ENCODE measurements around the gene MROH7.

The MROH7 gene

DNA sequence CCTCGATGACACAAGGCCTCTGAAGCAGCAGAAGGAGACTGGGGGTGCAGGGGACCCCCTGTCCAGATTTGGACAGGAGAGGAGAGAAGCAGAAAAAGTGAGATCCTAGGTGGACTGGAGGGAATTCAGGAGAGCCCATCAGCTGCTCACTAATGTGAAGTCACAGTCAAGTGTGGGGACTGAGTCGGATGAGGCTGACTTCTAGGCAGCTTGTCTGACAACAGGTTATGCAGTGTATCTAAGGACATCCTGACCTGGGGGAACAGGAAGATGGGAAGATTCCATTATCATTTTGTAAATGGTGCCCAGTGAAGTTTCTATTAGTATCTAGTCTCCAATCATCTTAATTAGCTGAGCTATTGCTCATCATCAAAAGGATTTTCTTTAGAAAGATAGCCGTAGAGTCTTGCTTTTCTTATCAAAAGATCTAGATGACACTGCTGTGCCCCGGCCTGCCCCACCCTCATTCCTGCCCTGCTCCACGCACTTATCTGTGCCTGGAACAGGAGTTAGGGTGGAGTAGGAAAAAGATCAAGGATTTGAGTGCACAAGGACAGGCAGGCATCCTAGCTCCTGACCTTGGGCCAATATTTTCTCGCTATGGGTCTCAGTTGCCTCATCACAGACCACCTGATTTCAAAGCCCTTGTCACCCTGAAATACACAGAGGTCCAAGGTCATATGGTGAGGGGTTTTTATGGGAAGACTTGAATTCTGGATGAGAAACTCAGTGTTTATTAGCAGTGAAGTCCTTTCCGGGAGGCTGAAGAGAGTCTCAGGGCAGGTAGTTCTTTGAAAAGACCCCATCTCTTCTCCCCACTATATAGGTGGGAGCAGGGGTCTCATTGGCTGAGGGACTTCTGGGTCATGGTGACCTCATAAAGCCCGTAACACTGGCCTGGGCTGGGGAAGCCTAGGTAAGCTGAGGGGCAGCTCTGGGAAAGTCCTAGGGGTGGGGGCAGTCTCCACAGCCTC is at the start of gene MROH7:
TSS of gene MROH7 (plus strand) at position 924 of the 974 bp plus-strand sequence. CDS start 11,141 bp downstream, outside the sequence.
- DNase-seq (ENCODE audit: low read depth in 2 of 2) = no peak

DNA sequence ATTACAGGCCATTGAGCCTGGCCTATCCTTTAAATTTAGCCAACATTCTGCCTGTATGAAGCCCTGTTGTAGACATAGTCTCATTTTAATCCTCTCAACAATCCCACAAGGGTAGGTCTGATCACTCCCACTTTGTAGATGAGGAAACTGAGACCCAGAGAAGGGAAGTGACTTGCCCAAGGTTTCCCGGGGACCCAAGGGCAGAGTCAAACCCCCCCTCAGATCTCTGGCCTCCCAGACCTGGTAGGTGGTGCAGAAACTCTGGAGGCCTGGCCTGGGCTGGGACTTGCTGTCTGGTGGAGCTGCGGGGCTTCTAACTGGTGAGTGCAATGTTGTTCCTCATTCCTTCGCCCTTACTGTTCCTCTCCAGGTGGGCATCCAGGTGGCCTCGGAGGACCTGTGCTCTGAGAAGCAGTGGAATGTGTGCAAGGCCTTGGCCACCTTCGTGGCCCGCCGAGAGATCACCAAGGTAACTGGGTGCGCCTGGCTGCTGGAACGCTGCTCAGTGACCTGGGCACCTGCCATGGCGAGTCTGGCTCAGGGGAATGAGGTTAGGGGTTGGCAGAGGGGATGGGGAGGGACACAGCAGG is 47.9 kb upstream of the MROH7 start:
- no peak for DNase-seq (ENCODE audit: low read depth in 2 of 2)

DNA sequence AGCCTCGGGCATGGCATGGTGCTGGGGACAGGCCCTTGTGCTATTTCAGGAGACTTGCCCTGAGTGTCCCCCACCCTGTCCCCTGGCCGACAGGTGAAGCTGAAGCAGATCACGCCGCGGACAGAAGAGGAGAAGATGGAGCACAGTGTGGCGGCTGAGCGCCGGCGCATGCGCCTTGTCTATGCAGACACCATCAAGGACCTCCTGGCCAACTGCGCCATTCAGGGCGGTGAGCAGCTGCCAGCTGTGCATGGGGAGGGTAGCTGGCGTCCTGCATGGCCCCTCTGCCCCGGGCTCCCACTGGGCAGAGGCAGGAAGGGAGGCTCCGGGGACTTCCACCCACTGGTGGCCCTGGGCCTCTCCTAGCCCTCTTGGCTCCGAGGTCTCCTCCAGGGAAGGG is 47.1 kb upstream of the MROH7 start:
- no peak for DNase-seq (ENCODE audit: low read depth in 2 of 2)

DNA sequence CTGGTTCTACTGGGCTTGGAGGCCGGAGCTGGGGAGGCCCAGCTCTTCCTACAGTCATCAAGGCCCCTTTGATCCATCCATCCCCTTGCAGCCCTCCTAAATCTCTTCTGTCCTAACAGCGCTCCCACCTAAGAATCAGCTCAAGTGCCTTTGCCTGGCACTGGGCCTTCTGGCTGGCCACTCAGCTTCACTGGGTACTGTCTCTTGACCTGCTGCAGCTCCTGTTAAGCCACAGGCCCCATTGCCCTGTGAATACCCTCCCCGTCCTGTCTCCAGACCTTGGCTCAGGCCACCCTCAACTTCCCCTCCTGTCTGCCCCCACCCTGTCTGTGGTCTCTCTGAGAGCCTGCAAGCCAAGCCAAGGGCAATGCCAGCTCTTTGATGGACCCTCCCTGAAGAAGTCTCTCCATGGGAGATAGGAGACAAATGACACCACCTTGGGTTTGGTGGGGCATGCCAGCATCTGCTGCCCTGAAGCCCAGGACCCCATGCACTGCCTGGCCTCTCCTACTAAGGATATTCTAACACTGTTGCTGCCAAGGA is 45.6 kb upstream of the MROH7 start:
- DNase-seq (ENCODE audit: low read depth in 2 of 2) = no peak

DNA sequence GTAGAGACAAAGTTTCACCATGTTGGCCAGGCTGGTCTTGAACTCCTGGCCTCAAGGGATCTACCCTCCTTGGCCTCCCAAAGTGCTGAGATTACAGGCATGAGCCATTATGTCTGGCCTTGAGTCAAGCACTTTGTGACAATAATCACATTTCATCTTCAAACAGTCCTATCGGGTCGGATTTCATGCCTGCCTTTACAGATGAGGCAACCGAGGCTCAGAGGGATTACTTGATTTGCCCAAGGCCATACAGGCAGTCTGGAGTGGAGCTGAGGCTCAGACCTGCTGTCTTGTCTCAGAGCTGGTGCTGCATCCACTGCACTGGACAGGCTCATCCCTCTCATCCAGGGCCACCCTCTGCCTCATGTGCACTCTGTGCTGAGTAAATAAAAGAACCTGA is 44.8 kb upstream of the MROH7 start:
- DNase-seq (ENCODE audit: low read depth in 2 of 2) = no peak

DNA sequence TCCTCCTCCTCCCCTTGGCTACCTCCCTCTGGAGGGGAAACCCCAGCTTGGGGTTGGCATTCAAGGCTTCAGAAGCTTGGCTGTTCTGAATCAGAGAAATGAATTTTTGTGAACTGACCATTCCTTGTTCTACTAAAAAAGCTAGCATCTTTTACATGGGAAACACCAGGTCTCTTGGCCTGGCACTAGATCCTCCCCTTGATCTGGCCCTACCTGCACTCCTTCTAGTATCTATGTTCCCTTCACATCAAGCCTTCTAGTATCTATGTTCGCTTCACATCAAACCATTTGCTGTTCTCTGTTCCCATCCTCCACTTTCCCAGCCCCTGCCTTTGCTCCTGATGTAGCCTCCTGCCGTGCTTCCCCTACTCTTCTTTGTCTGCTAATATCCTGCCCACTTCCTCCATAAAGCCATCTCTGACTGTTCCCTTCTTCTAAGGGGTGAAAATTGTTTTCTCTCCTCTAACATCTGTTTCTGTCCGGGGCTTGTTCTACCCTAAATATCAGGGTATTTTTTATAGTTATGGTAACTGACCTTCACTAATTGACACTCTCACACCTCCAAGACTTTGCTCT is 44.0 kb upstream of the MROH7 start:
- no peak for DNase-seq (ENCODE audit: low read depth in 2 of 2)

DNA sequence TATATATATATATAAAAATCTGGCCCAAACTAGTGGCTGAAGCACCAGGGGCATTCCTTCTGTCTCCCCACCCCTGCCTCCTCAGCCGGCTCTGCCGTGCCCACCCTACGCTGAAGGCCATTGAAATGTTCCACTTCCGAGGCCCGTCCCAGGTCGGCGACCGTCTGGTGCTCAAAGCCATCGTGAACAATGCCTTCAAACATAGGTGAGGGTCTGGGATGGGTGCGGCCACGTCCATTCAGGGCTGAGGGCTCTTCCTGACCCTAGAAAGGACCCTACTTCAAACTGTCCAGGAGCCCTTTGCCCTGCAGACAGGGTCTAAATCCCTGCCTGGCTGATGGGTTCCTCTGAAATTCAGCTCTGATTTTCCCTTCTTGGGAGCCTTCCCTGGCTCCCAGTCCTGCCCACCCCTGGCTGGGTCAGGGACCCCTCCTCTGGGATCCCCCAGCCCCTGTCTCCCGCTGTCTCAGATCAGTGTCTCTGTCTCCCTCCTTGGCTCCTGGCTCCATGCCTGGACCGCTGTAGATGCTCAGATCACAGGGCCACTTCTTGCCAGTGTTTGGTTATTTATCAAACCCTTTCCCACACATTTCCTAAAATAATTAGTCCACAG is 42.3 kb upstream of the MROH7 start:
- no peak for DNase-seq (ENCODE audit: low read depth in 2 of 2)

DNA sequence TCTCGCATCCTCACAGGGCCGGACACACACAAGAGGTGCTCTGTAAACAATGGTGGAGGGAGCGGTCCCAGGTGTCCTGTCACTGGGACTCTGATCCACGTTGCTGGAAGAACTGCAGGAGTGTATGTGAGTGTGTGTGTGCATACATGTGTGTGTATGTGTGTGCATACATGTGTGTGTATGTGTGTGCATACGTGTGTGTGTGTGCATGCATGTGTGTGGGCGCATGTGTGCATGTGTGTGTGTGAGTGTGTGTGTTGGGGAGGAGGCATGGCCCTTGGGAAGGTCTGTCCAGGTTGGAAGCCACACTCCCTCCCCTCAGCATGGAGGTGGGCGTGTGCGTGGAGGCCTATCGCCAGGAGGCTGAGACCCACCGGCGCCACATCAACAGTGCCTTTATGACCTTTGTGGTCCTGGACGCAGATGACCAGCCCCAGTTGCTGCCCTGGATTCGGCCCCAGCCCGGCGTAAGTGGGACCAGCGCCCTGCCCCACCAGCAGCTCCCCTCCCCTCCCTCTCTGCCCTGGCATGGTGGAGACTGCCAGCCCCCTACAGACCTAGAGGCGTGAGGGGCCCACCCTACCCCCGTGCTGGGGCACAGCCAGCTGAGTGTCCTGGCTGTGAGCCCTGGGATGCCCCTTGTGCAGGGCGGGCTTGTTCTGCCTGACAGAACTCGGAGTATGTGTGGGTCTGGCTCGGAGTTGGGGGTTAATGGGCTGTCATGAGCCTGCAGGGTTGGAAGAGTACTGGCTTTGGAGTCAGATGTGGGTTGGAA is 40.5 kb upstream of the MROH7 start:
- no peak for DNase-seq (ENCODE audit: low read depth in 2 of 2)

DNA sequence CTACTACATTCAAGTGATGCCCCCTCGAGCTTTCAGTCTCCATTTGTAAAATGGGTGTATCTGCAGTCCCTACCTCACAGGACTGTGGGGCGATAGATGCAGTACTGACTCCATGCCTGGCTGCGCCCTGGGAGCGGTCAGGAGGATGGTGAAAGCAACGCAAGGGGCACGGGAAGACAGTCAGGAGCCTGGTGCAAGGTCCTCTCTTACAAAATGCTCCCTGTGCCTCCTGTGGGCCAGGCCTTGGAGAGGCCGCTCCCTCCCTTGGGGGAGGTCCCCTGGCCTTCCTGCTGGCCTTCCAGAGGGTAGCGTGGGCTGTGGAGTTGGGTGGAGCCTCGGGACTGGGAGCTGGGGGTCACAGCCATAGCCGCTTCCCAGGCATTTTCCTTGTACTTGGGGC is 39.9 kb upstream of the MROH7 start:
- DNase-seq (ENCODE audit: low read depth in 2 of 2) = no peak

DNA sequence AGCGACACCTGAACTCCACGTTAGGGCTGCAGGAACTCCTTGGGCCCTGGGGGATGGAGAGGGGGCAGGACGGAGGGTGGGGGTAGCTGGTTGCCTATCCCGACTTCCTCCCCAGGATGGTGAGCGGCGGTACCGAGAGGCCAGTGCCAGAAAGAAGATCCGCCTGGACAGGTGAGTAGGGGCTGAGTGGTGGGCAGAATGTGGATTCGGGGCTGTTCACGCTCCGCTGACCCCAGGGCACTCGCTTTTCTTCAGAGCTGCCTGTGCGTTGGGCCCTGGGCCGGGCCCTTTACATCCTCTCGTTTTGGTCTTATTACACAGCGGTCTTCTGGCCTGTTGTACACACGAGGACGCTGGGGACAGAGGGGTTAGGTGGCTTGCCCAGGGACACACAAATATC is 39.0 kb upstream of the MROH7 start:
- DNase-seq (ENCODE audit: low read depth in 2 of 2) = no peak

DNA sequence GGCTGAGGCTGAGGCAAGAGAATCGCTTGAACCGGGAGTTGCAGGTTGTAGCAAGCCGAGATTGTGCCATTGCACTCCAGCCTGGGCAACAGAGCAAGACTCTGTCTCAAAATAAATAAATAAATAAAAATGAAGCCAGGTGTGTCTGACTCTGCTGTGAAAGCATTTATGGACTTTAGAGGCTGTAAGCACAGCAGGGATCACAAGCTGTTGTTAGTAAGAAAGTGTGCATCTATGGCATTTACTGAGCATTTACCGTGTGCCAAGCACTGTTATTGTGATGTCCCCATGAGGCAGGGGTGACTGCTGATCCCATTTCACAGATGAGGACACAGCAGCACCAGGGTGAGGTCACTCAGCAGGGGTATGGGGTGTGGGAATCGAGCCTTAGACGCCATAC is 38.3 kb upstream of the MROH7 start:
- no peak for DNase-seq (ENCODE audit: low read depth in 2 of 2)

DNA sequence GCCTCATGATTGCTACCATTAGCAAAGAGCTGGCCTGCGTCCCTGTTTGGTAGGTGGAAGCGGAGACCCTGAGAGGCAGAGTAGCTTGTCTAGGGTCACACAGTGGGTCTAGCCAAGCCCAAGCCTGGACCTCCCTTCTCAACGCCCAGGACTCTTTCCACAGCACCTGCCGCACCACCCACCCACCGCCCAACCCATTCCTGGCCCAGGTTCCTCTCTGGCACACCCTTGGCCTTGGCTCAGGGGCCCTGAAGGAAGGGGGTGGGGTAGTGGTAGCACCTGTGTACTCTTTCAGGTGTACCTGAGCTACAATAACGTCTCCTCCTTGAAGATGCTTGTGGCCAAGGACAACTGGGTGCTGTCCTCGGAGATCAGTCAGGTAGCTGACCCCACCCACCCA is 37.5 kb upstream of the MROH7 start:
- DNase-seq (ENCODE audit: low read depth in 2 of 2) = no peak

DNA sequence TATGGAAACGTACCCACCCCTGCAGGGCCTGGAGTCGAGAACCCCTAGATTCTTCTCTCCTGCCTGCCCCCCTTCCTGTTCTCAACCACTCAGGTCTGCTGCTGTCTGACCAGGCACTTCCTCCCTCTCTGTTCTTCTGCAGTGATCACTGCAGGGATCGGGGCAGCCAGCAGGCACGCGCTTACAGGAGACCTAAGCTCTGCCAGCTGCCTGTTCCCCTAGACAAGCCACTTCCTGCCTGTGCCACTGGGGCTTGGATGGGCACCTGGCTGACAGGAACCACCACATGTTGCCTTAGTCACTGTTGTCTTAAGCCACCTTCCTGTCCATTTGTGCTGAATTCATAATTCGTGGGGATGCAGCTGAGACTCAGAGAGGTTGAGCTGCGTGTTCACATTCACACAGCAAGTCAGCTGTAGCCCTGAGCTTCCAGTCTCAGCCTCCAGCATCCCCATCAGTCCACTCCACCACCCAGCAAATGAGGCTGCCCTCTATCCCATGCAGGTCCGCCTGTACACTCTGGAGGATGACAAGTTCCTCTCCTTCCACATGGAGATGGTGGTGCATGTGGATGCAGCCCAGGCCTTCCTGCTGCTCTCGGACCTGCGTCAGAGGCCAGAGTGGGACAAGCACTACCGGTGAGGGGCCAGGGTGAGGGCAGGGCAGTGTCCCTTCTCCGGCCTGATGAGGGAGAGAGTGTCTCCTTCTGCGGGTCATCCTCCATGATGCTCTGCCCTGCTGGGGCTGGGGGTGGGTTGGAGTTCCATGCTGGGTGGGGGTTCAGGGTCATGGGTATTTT is 36.8 kb upstream of the MROH7 start:
- DNase-seq (ENCODE audit: low read depth in 2 of 2) = no peak

DNA sequence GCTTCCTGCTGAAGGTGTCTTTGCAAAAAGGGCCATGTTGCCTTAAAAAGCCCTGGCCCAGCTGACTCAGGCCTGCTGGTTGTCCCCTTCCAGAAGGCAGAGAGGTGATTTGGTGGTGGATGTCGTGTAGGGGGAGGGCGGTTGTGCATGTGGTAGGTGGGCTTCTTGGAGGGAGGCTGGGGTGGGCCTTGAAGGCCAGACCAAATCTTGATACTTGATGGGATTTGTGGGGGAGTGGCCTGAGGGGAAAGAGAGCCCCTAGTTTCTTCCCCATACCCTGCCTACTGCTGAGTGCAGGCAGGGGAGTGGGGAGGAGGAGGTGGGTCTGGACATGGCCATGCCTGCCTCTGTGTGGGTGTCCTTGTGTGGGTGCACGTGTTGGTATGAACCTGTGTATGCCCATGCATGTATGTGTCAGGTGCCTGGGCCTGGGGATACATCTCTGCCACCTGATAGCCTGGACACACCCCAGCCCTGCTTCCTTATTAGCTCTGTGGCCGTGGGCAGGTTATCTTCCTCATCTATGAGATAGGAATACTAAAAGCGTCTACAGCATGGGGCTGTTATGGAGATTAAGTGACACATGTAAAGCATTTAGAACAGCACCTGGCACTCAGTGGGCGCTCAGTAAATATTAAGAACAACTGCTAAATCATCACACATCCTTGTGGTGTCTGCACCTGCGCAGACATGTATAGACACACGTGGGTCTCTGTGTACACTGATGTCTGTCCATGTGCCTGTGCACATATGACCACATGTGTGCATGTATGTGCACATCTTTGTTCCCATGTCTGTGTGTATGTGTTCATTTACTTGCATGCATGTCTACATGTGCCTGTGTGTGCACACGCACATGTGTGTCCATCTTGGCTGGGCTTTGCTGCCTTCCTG is 35.2 kb upstream of the MROH7 start:
- DNase-seq (ENCODE audit: low read depth in 2 of 2) = no peak

DNA sequence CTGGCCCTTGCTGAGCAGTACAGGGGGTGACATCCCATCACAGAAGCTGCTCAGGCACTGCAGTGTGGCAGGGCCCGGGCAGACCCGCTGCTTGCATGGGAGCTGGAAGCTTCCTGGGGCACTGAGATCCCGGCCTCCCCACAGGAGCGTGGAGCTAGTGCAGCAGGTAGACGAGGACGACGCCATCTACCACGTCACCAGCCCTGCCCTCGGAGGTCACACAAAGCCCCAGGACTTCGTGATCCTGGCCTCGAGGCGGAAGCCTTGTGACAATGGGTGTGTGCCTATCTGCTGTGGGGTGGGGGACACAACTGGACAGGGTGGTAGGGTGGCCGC is 34.6 kb upstream of the MROH7 start:
- DNase-seq (ENCODE audit: low read depth in 2 of 2) = no peak

DNA sequence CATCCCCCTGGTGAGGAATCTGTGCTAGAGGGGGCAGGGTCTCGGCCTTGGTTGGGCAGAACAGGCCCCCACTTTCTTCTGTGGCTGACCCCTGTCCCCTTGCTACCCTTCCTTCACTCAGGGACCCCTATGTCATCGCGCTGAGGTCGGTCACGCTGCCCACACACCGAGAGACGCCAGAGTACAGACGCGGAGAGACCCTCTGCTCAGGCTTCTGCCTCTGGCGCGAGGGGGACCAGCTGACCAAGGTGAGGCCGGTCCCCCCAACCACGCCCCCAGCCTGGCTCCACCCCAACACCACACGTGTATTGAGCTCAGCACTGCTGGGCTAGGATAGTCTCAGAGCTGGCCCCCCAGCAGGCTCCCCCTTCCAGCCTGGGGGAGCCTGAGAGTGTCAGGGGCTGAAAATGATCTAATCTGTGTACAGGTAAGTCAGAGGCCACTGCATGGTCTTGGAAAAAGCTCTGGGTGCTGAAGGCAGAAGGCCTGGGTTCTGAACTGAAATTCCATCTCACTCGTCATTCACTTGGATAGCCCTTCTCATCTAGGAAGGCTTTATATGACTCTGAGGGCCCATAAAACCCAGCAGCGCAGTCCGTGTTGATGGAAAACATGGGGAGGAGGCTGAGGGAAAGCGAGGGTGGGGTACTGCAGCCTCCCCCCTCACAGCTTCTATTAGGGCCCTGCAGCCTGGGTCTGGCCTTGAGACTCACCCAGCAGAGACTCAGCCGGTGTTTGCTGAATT is 33.6 kb upstream of the MROH7 start:
- no peak for DNase-seq (ENCODE audit: low read depth in 2 of 2)

DNA sequence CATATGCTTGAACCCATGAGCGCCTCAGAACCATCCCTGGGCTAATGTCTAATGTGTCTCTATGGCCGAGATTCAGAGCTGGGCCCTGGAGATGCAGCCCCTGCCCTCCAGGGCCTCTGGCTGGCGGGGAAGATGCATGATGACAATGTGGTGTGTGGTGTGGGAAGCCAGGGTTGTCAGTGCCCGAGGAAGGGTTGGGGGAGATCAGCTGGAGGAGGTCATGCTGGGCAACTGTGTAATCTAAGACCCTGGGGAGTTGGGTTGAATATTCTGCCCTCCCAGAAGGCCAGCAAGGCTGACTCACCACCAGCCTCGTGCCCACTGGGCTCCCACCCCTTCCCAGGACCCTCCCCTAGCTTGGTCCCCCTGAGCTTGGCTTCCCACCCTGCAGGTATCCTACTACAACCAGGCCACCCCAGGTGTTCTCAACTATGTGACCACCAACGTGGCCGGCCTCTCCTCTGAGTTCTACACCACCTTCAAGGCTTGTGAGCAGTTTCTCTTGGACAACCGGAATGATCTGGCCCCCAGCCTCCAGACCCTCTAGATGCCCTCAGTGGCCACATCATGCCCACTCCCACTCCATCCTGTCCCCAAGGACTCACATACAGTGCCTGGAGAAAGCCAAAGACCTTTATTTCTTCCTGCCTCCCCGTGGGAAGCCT is 32.9 kb upstream of the MROH7 start:
- no peak for DNase-seq (ENCODE audit: low read depth in 2 of 2)

DNA sequence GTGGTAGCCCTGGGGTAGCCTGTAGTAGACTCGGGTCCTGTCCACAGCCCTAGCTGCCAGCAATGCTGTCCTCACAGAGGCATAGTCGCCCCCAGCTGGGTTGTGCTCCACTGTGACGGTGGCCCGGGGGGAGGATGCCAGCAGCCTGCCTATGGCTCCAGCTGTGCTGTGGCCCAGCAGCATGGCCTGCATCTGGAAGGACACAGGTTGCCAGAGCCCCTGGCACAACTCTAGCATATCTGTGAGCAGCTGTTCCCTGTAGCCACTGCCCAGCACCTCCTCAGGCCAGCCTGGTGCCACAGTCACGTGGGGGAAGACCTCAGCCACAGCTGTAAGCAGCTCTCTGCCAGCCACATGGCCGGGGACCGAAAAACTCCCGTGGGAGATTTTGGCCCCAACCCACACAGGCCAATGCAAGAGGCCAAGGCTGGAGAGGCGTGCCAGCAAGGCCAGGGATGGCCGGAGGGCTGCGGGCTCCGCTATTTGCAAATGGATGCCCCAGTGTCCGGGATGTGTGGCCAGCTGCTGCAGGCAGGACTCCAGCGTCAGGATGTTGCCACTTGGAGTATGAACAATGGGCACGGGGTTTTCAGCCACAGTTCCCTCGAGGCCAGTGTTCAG is 32.2 kb upstream of the MROH7 start:
- no peak for DNase-seq (ENCODE audit: low read depth in 2 of 2)

Measured in activated CD8-positive, alpha-beta memory T cell treated with anti-CD3 and anti-CD28 coated beads for 4 hours (primary cell).